Endothelial cell of umbilical vein (primary cell): ENCODE measurements around the gene DOP1B. TPM values are rescaled to one million over a fixed set of nuclear protein-coding genes. Genes with fewer than 3 reads are reported as not detected.

Source experiments
- BruUV-seq: library from RNA; stranded (reverse); fragments of 400-500 nt; replicated peaks from 2 replicates; lab custom pipeline; 2021; lab: Mats Ljungman, UMichigan
- CTCF ChIA-PET: fragments of 300-600, 350-600 bp; sonication (Branson Sonifier 250); formaldehyde crosslinking; loops from one replicate; lab custom pipeline; 2021; ENCODE audit warnings: antibody characterized with exemption, inconsistent platforms; lab: Charles Lee
- POLR2A ChIA-PET: fragments of 300-600, 350-600 bp; sonication (Branson Sonifier 250); formaldehyde crosslinking; loops from one replicate; lab custom pipeline; 2021; ENCODE audit warnings: antibody characterized with exemption, inconsistent platforms; lab: Charles Lee
- DNase-seq: peaks from one replicate; pipeline ENCODE4 v3.0.0-alpha.2; 2011; ENCODE audit warnings: low read depth, low spot score
- FAIRE-seq: peaks from 2 replicates; lab custom pipeline; 2011; peaks lifted over from hg19 to GRCh38; lab: Jason Lieb, UNC
- H2AFZ ChIP-seq: 2 replicates; pipeline ENCODE4 v1.6.0; 2012; ENCODE audit warnings: low read depth, low read length, control low read depth, inconsistent platforms
- H3K27ac ChIP-seq: 2 replicates; pipeline ENCODE4 v1.5.1; 2011; ENCODE audit warnings: low read depth, mild to moderate bottlenecking, control low read depth, low read length, moderate library complexity; ENCODE audit not compliant: insufficient read depth
- H3K27me3 ChIP-seq, 2 experiments: 2 replicates each; pipeline versions ENCODE4 v1.6.0 to v1.6.1; 2011; ENCODE audit warnings: low read length in 2 of 2, mixed read lengths in 1 of 2; ENCODE audit not compliant: control insufficient read depth in 2 of 2, insufficient read depth in 2 of 2
- H3K36me3 ChIP-seq, 2 experiments: 2 replicates in 1 of 2; 3 replicates in 1 of 2; pipeline ENCODE4 v1.5.1; 2011; ENCODE audit warnings: low read length in 2 of 2, mild to moderate bottlenecking in 1 of 2, moderate library complexity in 1 of 2; ENCODE audit not compliant: control insufficient read depth in 2 of 2, insufficient read depth in 2 of 2; ENCODE audit errors: extremely low read depth in 1 of 2
- H3K4me1 ChIP-seq: 3 replicates; pipeline ENCODE4 v1.5.1; 2011; ENCODE audit warnings: mild to moderate bottlenecking, low read length; ENCODE audit not compliant: control insufficient read depth, insufficient read depth; ENCODE audit errors: extremely low read depth
- H3K4me2 ChIP-seq: 2 replicates; pipeline ENCODE4 v1.6.1; 2011; ENCODE audit warnings: low read length, control low read depth, mixed read lengths; ENCODE audit not compliant: insufficient read depth
- H3K4me3 ChIP-seq, 3 experiments: fragments of 200-600 bp in 1 of 3; sonication (generic), shearing (Covaris generic) in 1 of 3; replicated peaks in 1 of 3; 2 replicates each; pipeline ENCODE4 v1.5.1; 2011 to 2016; ENCODE audit warnings: control low read depth in 3 of 3, low read length in 3 of 3, mild to moderate bottlenecking in 2 of 3, inconsistent platforms in 1 of 3, low read depth in 1 of 3, moderate library complexity in 1 of 3; ENCODE audit not compliant: insufficient read depth in 1 of 3
- H3K79me2 ChIP-seq: 2 replicates; pipeline ENCODE4 v1.6.0; 2012; ENCODE audit warnings: low read length, inconsistent platforms; ENCODE audit not compliant: control insufficient read depth, insufficient read depth
- H3K9ac ChIP-seq: replicated peaks from 2 replicates; pipeline ENCODE3; 2011; ENCODE audit warnings: low read length, control low read depth; ENCODE audit not compliant: insufficient read depth; ENCODE audit errors: extremely low read depth
- H3K9me1 ChIP-seq: replicated peaks from 3 replicates; pipeline ENCODE4 v1.6.0; 2011; ENCODE audit warnings: mild to moderate bottlenecking, low read length; ENCODE audit not compliant: control insufficient read depth, insufficient read depth; ENCODE audit errors: extremely low read depth
- H3K9me3 ChIP-seq: replicated peaks from 2 replicates; pipeline ENCODE4 v1.5.1; 2012; ENCODE audit warnings: low read length, inconsistent platforms; ENCODE audit not compliant: control insufficient read depth, insufficient read depth
- H4K20me1 ChIP-seq: replicated peaks from 2 replicates; pipeline ENCODE3; 2011; ENCODE audit warnings: mild to moderate bottlenecking, low read length; ENCODE audit not compliant: control insufficient read depth, insufficient read depth; ENCODE audit errors: extremely low read depth
- CTCF ChIP-seq, 2 donors: IDR thresholded peaks; 1 replicate in 1 of 2; 2 replicates in 1 of 2; pipeline ENCODE4 v1.5.1; 2011; ENCODE audit warnings: low read length in 2 of 2, mild to moderate bottlenecking in 2 of 2, moderate library complexity in 2 of 2, control low read depth in 1 of 2, inconsistent platforms in 1 of 2, low read depth in 1 of 2; ENCODE audit not compliant: insufficient read depth in 1 of 2; ENCODE audit errors: extremely low read depth in 1 of 2
- EZH2 ChIP-seq: IDR thresholded peaks from 2 replicates; pipeline ENCODE4 v1.6.1; 2012; ENCODE audit warnings: borderline replicate concordance, low read depth, mild to moderate bottlenecking, moderate library complexity, low read length, inconsistent platforms; ENCODE audit not compliant: severe bottlenecking
- FOS ChIP-seq: IDR thresholded peaks from 2 replicates; pipeline ENCODE4 v1.6.1; 2011; ENCODE audit warnings: mild to moderate bottlenecking, low read length, moderate library complexity, borderline replicate concordance; ENCODE audit not compliant: insufficient read depth
- GATA2 ChIP-seq: IDR thresholded peaks from 2 replicates; pipeline ENCODE4 v1.7.0; 2011; ENCODE audit warnings: low read depth, mild to moderate bottlenecking, moderate library complexity, mixed read lengths, low read length; ENCODE audit not compliant: insufficient read length, insufficient read depth
- JUN ChIP-seq: IDR thresholded peaks from 2 replicates; pipeline ENCODE4 v1.6.1; 2011; ENCODE audit warnings: borderline replicate concordance, low read depth; ENCODE audit not compliant: insufficient read length, insufficient read depth
- MYC ChIP-seq: IDR thresholded peaks from one replicate; pipeline ENCODE4 v1.6.1; 2011; ENCODE audit warnings: mild to moderate bottlenecking, low read depth, low read length
- POLR2A ChIP-seq: IDR thresholded peaks from 2 replicates; pipeline ENCODE4 v1.6.1; 2012; ENCODE audit warnings: low read depth, mild to moderate bottlenecking, control low read depth, low read length
- POLR2AphosphoS5 ChIP-seq: IDR thresholded peaks from 2 replicates; pipeline ENCODE4 v1.6.1; 2012; ENCODE audit warnings: low read depth, mild to moderate bottlenecking, control low read depth, low read length, moderate library complexity; ENCODE audit not compliant: insufficient read depth
- dilution Hi-C: fragments of 300-500 bp; cut with MboI; formaldehyde crosslinking; loops from one replicate; pipeline ENCODE4 v1.15.0; 2019; ENCODE audit warnings: low sequenced_read_pairs; ENCODE audit not compliant: extremely low pct_ligation_motif_present
- intact Hi-C: fragments of 100-400 bp; cut with micrococcal nuclease; formaldehyde crosslinking; loops from one replicate; pipeline ENCODE4 v1.10.0; 2022
- polyA plus RNA-seq, 4 experiments: library from polyadenylated mRNA; depleted of rRNA in 3 of 4; stranded (reverse) in 3 of 4; unstranded in 1 of 4; fragments of >200 nt; gene quantifications; 2 replicates each; pipeline versions ENCODE4 v1.2.1 to v1.2.3, GENCODE V29; 2011 to 2012; ENCODE audit warnings: missing spikeins in 1 of 4
- total RNA-seq: library from RNA; stranded (reverse); gene quantifications from 2 replicates; pipeline ENCODE4 v1.2.3, GENCODE V29; 2021
- TF ChIP-seq, protein P1 (sequence below): IDR thresholded peaks from 2 replicates; pipeline ENCODE4 v1.6.1; 2011; ENCODE audit not compliant: insufficient read depth, insufficient read length

Gene DOP1B
- total and polyA plus RNA-seq, 2 donors (not counting 3 experiments of a cell fraction or from before 2014, with no cell fraction given) = 3.7 to 9.9 TPM

DNA sequence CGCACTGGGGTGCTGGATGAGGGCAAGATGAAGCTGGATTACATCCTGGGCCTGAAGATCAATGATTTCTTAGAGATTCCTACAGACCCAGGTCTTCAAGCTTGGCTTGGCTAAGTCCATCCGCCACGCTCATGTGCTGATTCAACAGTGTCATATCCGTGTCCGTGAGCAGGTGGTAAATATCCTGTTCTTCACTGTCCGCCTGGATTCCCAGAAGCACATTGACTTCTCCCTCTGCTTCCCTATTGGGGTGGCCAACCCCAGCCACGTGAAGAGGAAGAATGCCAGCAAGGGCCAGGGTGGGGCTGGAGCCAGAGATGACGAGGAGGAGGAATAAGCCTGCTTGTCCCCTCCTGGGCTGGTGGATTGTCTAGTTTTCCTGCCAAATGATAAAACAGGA is 23.9 kb upstream of the DOP1B start:
- H3K9me1 ChIP-seq = no peaks in the 10 kb centered on the region
- H3K9ac ChIP-seq = no peak overlapping the region
- no peaks in the 10 kb centered on the region for H3K27me3 ChIP-seq
- ChIA-PET POLR2A (no interaction called here), CTCF (interaction anchor here (1.1 kb wide), 1 partner anchor 9 kb away, joined by 3 read pairs; no protein-coding TSS in a partner anchor)
- H3K4me3 ChIP-seq = no peak overlapping the region
- H3K36me3 ChIP-seq = no peaks in the 10 kb centered on the region
- dilution Hi-C loops (no loop called here), intact Hi-C loops (no loop called here)
- H3K4me1 ChIP-seq = peaks cover 14% of the 10 kb centered on the region
- no peak overlapping the region for H2AFZ ChIP-seq
- H3K79me2 ChIP-seq = peaks cover 7% of the 10 kb centered on the region
- H3K27ac ChIP-seq = no peak overlapping the region
- BruUV-seq = no TSS peak
- no peak overlapping the region for H3K4me2 ChIP-seq
- H4K20me1 ChIP-seq = no peaks in the 10 kb centered on the region
- no peaks in the 10 kb centered on the region for H3K9me3 ChIP-seq
- DNase-seq (no peak), FAIRE-seq (no peak)
- TF ChIP-seq MYC (no peak), FOS (no peak), POLR2A (no peak), POLR2AphosphoS5 (no peak), JUN (no peak), EZH2 (no peak), GATA2 (no peak), CTCF (IDR thresholded peaks at IDR 0.05; ENCODE audit: extremely low read depth in 1 of 2, insufficient read depth in 1 of 2, low read depth in 1 of 2, low read length in 2 of 2) (no peak)
- TF ChIP-seq, protein P1, sequence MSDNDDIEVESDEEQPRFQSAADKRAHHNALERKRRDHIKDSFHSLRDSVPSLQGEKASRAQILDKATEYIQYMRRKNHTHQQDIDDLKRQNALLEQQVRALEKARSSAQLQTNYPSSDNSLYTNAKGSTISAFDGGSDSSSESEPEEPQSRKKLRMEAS = no peak
